NCI-H510A (cell line): ENCODE data around the gene GDAP2.
A peak's percentile ranks its signal among the peaks of the same experiment; 100 is the strongest.
"Not testable (repeated sequence)": the region's sequence is repeated elsewhere in the genome, so short reads cannot be mapped to it uniquely, and the experiment has no call there.

ENCODE experiments used
- DNase-seq: peaks from one replicate; lab custom pipeline; 2025; lab: John Stamatoyannopoulos, UW

GDAP2 gene, protein sequence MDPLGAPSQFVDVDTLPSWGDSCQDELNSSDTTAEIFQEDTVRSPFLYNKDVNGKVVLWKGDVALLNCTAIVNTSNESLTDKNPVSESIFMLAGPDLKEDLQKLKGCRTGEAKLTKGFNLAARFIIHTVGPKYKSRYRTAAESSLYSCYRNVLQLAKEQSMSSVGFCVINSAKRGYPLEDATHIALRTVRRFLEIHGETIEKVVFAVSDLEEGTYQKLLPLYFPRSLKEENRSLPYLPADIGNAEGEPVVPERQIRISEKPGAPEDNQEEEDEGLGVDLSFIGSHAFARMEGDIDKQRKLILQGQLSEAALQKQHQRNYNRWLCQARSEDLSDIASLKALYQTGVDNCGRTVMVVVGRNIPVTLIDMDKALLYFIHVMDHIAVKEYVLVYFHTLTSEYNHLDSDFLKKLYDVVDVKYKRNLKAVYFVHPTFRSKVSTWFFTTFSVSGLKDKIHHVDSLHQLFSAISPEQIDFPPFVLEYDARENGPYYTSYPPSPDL

DNA sequence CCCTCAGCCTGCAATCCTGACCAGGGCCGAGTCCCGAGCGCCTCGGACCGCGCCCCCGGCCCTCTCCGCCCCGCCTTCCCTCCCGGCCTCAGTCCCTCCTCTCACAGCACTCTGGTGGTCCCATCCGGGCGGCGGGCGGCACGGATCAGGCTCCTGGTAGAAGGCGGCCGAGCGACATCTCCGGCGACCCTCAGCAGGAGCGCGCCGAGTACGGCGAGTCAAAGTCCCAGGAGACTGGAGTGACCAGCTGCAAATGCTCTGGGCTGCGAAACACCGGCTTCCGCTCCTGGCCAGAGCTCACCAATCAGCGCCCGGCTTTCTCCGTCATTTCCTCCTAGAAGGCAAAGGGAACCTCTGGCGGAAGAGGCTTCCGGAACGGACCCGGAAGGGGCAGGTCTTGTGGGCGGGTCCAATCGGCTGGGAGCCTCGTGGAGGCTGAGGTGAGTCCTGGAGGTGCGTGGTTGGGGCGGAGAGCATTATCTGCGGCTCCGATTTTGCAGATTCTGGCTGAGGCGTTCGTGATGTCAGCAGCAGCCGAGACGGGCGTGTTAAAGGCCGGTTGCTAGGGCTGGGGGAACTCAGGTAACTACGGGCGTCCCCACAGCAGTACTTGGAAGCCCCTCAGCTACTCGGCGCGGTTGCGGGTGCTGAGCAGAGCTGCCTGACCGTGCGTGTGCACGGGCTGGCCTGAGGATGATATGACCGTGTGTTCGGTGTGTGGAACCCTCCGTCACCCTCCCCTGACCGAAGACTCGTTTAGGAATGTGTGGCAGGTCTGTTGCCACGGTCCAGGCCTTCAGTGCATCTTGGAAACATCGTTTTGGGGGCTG, at the start of gene GDAP2, which contains the start of gene WDR3:
GDAP2 (minus strand) TSS at position 279 of the 830 bp plus-strand sequence. CDS start 9,264 bp downstream, outside the sequence.
WDR3 (plus strand) TSS at position 397 of the 830 bp plus-strand sequence. CDS start 3,581 bp downstream, outside the sequence.
- peak; percentile 95 for DNase-seq

DNA sequence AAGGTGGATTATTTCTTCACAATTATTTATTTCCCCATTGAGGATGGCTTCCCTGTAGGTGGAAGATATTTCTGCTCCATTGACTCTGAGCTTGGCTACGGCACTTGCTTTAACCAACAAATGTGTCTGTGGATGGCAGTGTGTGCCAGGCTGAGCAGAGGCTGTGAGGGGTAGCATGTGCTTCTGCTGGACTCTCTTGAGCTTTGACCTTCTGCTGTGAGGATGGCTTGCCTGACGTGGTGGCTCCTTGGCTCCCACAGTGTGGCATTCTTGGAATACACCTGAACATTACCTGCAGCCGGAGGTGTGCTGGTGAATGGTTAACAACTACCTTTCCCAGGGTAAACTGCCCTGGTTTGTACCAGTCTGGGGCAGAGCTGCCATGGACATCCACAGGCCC, 47.0 kb upstream of the GDAP2 start:
- DNase-seq: no peak

DNA sequence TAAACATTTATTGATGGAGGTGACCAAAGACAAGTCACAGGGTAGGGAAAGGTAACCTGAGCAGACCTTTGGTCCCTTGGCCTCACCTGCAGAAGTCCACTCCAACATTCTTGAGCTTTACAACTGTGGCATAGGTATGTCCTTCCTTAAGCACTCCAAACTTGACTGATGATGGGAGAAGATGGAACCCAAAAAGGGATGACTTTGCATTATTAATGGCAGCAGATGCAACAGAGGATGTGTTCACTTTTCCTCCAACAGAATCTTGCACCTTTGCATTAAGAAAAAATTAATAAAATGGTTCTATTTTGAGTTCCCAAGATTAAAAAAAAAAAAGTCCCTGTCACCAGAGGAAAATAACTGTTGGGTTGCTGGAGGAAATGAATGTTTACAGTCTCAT, 42.4 kb upstream of the GDAP2 start:
- DNase-seq: no peak

DNA sequence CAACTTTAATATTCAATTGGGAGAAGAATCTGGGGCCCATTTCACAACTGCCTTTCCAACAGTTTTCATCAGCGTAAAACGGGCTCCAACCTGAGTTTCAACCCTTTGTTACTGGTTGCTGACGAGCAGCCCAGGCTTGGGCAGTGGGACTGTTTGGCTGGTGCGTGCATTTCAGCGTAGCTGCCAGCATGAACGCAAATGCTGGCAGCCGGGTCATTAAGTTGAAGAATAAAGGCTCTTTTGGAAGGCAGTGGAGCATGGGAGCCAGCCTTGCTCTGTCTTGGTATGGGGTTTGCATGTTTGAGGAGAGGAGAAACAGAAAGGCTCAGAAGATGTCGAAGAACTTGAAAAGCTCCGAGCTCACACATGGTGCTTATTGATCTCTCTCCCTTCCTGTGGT, 40.8 kb upstream of the GDAP2 start:
- DNase-seq: no peak

DNA sequence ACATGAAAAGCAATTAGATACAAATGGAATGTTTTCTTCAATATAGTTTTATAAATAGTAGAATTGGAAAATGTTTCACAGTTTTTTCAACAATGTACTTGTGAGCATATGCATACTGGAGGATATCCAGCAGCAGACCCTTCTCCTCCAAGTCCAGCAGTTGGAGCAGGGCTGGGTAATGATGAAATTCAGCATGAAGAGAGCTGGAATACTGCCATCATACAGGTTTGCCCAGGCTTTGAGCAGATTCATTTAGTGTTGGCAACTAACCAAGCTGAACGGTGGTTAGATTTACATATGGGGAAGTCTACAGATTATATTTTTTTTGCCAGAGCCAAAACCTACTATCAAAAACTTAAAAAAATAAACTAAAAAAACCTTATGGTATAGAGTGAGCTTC, 38.5 kb upstream of the GDAP2 start:
- no peak for DNase-seq

DNA sequence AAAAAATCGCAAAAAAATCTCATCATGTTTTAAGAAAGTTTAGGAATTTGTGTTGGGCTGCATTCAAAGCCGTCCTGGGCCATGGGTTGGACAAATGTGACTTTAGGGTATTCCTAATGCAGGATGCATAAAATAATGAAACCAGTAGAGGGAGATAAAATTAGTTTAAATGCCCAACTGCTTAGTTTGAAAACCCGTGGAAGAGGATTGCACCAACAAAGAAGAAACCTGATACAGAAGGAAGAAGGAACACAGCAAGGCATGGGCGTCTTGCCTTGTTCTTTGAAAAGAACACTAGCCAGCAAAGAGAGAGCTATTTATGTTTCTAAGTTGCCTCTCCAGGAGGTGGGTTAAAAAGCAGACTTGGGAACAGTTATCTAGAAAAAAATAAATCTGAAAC, 38.1 kb upstream of the GDAP2 start:
- DNase-seq: no peak

DNA sequence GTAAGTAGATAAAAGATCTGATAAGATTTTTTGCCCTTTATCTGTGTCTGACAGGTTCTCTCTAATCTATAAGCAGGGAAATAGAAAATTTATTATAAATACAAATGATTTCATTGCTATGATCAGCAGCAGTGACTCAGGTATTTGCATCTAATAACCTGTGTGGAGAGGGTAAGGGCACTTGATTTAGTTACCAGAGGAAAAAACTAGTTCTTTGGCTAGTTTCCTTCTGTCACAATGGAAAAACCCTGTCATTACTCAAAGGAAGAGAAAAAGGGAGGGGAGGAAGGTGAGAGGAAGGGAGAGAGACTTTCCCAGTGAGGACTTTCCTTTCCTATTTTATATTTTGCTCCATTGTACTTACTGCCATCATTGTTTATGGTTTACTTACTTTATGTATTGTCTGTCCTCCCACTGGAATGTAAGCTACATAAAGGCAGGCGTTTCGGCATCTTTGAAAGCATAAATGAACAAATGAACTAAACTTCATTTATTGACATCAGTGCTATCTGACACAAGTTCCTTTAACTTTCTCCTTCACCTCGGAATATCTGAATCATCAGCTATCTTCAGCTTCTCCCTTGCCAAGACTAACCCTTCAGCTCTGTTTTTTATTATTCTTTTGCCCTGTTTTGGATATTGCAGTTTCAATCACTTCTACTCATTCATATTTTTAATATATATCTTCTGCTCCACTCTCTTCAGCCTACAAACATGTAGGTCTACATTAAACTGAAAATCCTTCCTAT, 35.0 kb upstream of the GDAP2 start:
- DNase-seq: no peak

DNA sequence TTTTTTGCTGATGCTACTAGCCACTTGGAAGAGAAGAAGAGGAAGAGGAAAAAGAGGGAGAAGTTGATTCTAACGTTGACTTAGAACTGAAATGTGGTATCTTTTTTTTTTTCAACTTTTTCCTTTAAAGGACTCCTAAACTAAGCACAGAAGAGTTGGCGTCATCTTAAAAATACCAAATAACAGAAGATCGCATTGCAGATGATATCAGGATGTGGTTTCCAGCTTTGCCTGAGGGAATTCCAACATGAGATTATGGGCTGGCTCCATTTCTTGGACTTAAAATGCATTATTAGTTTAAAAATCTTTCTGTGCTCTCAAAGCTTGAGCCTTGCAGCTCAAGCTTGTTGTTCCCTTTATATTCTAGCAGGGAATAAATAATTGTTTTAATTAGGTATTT, 29.9 kb upstream of the GDAP2 start:
- DNase-seq: no peak

DNA sequence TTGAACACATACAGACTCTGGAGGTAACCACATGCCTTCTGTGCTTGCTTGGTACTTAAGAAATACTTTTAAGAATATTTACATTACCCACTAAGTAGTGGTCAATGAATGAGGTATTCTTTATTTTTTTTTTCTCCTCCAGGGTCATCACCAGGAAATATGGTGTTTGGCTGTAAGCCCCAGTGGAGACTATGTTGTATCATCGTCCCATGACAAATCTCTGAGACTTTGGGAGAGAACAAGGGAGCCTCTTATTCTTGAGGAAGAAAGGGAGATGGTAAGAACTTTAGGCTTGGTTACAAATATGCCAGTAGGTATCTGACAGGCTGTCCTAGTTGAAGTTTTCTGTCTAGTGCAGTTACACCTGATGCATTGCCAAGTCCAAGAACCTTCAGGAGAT, 23.0 kb upstream of the GDAP2 start:
- DNase-seq: no peak

DNA sequence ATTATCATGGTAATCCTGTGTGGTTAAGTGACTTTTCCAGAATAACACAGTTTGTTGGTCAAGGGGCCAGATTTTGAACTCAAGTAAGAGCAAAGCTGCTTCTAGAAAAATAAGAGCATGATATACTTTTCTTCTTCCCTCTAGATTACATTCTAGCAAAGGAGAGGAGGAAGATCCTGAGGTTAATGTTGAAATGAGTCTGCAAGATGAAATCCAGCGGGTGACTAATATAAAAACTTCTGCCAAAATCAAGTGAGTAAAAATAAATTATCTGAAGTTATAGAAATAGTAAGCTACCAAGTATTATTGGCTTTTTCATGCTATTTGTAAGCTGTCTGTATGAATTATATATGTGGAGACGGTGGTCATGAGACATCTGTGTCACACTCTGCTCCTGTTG, 12.9 kb upstream of the GDAP2 start:
- no peak for DNase-seq

DNA sequence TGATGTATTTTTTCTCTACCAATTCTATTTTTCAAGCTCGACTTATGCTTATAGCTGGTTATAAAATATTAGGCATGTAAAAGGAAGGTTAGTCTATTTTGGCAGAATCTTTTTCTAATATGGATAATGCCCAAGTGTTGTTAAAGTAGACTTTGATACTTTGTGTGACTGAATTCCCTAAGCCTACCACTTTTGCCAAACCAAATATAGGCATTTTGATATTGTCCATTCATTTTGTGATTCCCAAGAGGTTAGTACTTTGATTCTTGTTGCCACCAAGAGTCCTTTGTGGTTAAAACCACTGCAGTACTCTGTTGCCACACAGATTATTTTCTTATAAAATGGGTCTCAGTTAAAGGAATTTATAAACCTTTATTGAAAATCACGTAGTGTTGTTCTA, 4.3 kb upstream of the GDAP2 start:
- no peak for DNase-seq

DNA sequence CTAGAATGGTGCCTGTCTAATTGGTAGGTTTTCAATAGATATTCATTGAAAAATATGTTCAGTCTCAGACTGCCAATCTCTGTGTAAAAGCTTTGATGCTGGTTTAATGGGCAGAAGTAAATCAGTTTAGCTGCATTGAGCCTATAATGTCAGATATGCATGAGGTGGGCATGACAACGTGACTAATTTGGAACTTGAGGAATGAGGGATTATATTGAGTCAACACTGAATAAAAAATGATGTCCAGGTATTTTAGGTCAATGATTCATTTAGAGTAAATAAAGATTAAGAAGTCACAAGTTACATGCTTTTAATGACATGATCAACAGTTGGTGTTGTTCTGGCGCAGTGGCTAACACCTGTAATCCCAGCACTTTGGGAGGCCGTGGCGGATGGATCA, 3.2 kb upstream of the GDAP2 start:
- DNase-seq: no peak

DNA sequence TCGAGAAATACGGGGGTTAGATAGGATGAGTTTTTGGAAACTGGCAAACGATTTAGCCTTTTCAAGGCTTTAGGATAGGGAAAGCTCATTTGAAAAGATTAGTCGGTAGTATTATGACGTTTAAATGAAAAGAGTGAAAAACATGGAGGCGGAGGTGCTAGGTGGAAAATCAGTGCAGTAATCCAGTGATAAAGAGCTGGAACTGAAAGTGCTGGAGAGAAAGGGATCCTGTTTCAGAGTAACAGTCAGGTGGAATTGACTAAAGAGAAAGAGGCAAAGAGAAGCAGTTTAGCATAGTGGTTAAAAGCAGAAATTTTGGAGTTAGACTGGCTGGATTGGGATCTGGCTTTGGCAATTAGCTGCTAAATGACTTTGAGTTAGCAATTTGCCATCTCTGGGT, 1.1 kb upstream of the GDAP2 start:
- no peak for DNase-seq

DNA sequence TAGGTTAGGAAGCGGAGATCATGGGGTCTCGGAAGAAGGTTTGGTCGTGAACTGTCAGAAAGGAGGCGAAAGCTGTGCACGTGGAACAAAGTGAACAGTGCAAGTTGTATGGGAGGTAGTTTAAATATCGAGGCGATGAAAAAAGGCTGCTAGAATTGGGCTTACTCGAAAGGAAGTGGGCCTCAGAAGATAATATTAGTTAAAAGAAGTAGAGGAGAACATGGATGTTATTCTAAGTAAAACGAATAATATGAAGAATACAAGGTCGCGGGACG, 689 bp upstream of the GDAP2 start:
- DNase-seq: no peak

DNA sequence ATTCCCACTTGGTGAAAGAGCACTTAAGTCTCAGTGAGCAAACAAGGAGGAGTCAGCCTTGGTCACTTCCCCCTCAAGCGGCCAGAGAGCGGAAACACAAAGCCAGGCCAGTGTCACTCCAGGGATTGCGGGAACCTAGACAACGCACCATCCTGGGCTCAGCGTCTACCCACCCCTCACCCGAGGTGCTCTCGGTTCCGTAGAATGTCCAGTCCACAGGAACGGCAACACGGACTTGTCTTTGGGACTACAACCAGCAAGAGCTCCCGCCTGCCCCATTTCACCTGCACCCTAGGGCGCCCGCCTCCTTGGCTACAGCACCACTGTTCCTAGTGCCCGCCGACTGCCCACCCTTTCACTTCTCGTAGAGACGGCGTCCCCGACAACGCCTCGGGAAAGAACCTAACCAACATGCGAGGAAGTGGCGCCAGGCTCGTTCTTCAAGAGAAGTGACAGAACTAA, 509 bp downstream of the GDAP2 start:
- no peak for DNase-seq

DNA sequence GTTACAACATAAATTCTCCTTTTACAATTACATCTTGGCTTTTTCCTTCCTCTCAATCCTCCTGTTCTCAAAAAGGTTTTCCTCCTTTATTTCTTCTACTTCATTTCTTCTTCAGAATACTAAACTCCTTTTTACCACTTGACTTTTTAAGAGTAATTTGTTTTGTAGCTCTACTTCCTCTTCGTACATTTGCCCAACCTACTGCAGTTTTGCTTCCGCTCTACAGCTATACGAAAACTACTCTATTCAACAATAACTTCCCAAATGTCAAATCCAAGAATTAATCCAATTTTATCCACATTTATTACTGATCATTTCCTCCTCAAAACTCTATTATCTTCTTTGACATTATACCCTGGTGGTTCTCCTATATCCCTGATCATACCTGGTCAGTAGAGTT, 3.4 kb downstream of the GDAP2 start:
- DNase-seq: no peak

DNA sequence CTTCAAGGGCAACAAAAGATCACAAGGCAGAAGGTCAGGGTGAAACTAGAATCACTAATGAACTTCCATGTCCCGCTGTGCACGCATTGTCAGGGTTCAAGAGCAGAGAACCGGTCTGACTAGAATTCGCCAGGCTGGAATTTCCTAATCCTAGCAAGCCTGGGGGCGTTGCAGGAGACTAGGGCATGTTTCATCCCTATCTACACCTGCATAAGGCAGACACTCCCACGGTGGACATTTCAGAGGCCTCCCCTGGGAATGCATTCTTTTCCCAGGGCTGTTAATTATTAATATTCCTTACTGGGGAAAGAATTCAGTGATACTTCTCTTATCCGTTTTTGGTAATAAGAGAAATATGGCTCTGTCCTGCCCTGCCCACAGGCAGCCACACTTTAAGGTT, 6.7 kb downstream of the GDAP2 start:
- DNase-seq: not testable (repeated sequence)

DNA sequence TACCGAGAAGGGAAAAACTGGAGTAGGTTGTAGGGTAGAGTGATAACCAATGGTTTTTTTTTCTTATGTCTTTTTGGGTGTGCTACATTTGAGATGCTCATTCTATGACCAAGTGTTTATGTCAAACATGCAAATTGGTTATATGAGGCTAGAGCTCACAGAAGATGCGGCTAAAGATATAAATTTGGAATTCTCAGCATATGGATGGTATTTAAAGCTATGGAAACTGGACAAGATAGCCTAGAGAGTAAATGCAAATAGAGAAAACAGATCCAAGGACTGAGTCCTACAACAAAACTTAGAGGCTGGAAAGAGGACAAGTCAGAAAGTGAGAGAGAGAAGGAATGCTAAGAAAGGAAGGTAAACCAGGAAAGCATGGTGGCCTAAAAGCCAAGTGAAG, 7.4 kb downstream of the GDAP2 start:
- no peak for DNase-seq

DNA sequence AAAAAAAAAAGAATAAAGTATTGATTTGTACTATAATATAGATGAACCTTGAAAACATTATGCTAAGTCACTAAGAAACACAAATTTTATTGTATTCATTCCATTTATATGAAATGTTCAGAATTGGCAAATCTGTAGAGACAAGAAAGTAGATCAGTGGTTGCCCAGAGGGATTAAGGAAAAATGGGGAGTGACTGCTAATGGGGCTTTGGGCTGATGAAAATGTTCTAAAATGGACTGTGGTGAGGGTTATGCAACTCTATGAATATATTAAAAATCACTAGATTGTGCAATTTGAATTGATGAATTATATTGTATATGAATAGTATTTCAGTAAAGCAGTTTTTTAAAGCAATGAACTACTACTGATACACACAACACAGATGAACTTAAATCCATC, 10.0 kb downstream of the GDAP2 start:
- no peak for DNase-seq

DNA sequence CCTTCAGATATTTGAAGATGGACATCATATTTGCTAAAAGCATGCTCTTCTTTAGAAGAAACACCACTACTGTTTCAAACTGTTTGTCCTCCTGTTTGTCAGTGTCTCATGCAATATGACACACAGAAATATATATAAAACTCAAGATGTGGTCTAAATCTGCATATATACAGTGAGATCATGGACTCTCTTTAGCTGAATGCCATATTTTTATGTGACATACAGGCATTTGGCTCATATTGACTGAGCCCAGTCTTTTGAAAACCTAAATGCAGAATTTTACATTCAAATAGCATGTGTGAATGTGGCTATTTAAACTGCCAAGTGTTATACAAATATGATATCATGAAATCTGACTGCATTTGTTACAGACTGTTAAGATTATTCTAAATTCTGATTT, 18.4 kb downstream of the GDAP2 start:
- no peak for DNase-seq

DNA sequence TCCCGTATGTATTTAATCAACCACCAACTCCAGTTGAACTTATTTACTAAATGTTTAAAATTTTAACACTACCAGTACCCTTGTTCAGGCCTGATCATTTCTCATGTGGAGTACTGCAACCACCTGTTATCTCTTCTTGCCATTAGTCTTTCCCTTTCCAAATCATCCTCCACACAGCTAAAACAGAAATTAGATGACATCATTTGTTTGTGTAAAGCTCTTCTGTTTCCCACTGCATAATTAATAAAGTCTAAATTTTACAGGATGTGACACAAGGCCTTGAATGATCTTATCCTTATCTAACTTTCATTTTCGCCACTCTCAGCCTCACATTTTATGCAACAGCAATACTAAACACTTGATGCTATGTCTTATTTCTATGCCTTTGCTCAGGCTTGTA, 24.4 kb downstream of the GDAP2 start:
- DNase-seq: no peak

DNA sequence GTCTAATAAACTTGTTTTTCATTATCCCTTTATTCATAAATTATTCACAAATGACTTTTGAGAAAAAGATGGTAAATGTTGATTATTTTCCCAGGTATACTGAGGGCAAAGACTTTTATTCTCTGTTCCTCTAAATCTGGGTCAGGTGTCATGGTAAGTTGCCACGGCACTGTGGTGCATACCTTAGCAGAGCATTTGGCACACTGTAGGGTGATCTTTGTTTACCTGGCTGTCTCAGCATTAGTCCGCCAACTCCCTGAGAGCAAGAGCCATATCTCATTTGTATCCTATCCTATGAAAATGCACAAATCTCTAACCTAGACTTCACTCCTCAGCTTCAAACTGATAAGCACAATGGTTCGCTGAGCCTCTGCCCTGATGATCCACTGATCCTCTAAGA, 24.9 kb downstream of the GDAP2 start:
- DNase-seq: no peak

DNA sequence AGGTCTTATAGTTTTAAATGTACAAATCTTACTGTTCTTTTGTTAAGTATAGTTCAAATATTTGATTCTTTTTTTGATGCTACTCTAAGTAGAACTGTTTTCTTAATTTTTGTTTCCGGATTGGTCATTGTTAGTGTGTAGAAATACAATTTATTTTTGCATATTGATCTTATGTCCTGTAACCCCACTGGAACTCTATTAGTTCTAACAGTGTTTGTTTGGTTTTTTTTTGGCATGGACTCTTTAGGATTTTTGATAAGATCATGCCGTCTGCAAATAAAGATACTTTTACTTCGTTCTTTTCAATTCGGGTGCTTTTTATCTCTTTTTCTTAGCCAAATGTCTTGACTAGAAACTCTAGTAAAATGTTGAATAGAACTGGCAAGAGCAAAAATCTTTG, 26.5 kb downstream of the GDAP2 start:
- DNase-seq: no peak
